Stimulated activated CD8-positive, alpha-beta memory T cell treated with anti-CD3 and anti-CD28 coated beads, Interleukin-7, amount 100 ng/mL, for 24 hours (primary cell): Measurements from ENCODE around the gene PLCH1.

Experiments used
- DNase-seq: peaks from one replicate; pipeline ENCODE4 v3.0.0-alpha.2; 2020; ENCODE audit warnings: low read depth

Gene PLCH1

GRCh38 chr3:155604967-155605366 lies 139.9 kb downstream of the PLCH1 start:
- no peak for DNase-seq

GRCh38 chr3:155604126-155604525 lies 140.7 kb downstream of the PLCH1 start:
- no peak for DNase-seq

DNA sequence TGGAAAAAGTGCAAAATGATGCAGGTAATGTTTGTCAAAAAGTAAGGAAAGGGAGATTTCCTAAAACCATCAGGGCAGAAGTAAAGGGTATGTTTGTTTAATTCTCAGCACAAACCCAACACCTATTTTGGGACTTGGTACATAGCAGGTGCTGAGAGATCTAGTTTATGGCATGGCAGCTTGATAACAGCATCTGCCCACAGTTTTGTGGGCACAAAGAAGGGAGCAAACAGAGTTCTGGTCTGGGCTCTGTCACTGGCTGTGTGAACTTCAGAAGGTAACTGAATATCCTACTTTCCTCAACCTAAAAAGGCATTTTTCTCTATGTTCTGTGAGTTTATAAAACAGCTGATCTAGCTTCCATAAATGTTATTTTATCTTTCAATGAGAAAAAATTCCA lies 141.6 kb downstream of the PLCH1 start:
- no peak for DNase-seq

- no peak for DNase-seq
Measured at GRCh38 chr3:155602307-155602706, 142.6 kb downstream of the PLCH1 start.

- DNase-seq, result no peak
Measured at GRCh38 chr3:155598671-155599070, 146.2 kb downstream of the PLCH1 start.

DNA sequence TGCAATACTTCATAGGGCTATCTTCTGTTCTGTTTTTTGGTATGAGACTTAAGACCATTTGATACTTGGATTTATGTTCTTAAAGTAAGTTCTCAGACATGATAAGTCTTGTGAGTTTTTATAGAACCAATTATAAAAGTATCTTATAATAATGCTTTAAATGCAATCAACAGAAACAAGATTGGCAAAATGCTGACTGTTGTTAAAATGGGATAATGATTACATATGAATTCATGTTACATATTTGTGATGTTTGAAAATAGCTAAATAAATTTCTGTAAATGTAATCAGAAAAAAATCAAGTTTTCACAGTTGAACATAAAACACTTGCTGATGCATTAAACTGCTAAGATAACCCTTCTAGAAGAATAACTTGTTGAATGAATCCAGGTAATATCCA lies 148.3 kb downstream of the PLCH1 start:
- no peak for DNase-seq

GRCh38 chr3:155595371-155595770 lies 149.5 kb downstream of the PLCH1 start:
- DNase-seq, result no peak

DNA sequence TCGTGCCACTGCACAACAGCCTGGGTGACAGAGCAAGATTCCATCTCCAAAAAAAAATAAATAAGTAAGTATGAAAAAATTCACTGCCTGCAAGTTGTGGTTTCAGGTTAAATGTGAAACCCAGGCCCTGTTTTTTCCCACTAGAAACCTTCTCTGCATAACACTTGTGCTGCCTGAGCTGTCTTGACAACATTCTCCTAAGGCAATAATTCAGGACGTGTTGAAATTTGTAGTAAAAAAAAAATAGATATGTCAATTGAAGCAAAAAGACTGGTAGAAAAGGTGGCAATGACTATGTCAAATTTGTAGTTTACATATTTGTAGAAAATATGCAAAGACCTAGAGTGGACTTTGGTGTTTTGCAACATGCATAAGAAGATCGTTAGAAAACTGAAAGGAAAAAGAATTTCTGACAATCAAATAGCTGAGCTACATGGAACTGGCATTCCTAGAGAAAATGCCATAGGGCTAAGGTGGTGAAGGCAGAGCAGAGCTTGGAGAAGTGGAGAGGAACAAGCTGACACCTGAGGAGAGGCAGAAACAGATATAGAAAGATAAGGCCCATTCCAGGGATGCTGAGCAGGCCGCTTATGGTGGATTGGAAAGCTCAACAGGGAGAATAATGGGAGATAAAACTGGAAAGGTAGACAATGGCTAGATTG lies 150.2 kb downstream of the PLCH1 start:
- no peak for DNase-seq

GRCh38 chr3:155587581-155587980 lies 157.3 kb downstream of the PLCH1 start:
- no peak for DNase-seq

DNA sequence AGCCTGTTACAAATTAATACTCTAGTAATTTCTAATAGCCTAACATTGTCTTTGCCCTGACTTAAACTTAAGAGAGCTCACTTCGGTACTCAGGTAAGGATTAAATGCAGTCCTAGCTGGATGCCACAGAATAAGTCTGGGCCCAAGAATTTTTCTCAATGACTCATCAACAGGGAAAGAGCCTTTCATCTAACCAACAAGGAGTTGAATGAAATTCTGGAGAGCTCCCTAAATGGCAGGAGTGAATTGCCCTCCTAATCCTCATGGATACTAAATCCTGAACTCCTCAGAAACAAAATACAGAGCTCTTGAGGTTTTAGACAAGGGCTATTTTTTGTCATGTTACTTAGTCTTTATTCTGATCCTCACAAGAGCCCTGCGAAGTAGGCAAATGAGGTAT lies 159.5 kb downstream of the PLCH1 start:
- DNase-seq, result no peak

DNA sequence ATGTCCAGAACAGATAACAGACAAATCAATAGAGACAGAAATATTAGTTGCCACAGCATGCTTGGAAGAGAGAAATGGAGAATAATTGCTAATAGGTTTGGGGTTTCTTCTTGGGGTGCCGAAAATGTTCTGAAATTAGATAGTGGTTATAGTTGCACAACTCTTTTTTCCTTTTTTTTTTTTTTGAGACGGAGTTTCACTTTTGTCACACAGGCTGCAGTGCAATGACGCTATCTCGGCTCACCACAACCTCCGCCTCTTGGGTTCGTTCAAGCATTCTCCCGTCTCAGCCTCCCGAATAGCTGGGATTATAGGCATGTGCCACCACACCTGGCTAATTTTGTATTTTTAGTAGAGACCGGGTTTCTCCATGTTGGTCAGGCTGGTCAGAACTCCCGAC lies 163.3 kb downstream of the PLCH1 start:
- no peak for DNase-seq

GRCh38 chr3:155572085-155572484 lies 172.8 kb downstream of the PLCH1 start:
- DNase-seq, result no peak

GRCh38 chr3:155568295-155568694 lies 176.6 kb downstream of the PLCH1 start:
- DNase-seq, result no peak

- no peak for DNase-seq
Measured at GRCh38 chr3:155560594-155560993, 184.3 kb downstream of the PLCH1 start.

- DNase-seq, result no peak
Measured at GRCh38 chr3:155560135-155560534, 184.7 kb downstream of the PLCH1 start.

- no peak for DNase-seq
Measured at GRCh38 chr3:155556531-155556930, 188.3 kb downstream of the PLCH1 start.

DNA sequence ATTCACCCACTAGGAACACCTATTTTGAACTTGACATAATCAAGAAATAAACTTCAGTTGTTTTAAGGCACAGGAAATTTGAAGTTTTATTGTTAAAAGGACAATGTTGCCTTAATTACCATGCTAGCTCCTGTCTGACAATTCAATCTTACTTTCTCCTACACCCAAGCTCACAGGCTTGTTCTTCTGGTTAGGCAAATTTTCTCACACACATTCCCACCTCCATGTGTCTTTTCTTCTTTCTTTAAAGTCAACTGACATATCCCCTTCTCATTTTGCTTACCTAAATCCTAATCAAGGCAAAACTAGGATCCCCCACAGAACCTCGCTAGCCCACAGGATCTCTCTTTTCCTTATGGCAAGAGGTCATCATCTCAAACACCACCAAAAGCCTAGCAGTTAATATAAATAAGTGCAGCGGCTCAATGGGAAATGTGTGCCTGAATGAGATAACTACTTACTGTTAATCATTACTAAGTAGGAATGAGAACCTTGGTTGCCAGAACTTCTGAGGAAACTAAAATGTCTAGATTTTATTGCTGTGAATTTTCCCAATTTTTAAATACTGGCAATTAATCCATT lies 189.3 kb downstream of the PLCH1 start:
- no peak for DNase-seq

- no peak for DNase-seq
Measured at GRCh38 chr3:155554777-155555451, 190.0 kb downstream of the PLCH1 start.

DNA sequence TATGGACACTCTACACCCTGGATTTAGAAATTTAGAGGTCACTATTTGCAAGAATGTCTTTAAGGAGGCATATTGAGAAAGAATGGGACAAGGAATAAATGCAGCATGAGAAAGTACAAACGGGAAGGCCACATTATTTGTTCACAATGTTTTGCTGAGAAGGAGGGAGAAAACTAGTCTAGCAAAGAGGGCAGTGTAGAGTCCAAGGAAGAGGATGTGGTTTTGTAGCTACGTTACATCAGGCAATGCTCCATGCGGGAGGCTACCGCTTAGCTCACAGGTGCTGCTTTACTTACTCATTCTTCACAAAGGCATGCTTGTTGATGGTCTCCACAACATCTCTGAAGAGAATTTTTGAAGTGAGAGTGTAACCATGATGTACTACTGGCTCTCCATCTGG lies 191.1 kb downstream of the PLCH1 start:
- DNase-seq, result no peak

DNA sequence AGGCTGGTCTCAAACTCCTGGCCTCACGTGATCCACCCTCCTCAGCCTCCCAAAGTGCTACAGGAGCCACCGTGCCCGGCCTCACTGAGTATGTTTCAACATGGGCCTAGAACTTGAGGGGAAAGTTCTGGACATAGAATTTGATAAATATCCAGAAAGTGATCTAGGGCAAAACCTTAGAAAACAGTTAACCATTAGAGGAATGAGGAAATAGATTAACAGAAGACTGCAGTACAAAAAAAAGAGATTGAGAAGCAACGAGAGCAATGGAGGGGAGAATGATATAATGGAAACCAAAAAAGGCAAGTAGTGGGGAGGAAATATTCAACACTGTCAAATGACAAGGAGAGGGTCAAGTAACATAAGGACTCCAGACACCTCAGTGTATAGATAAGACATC lies 191.5 kb downstream of the PLCH1 start:
- DNase-seq, result no peak

GRCh38 chr3:155550391-155550790 lies 194.5 kb downstream of the PLCH1 start:
- DNase-seq, result no peak

- no peak for DNase-seq
Measured at GRCh38 chr3:155549087-155549486, 195.8 kb downstream of the PLCH1 start.

DNA sequence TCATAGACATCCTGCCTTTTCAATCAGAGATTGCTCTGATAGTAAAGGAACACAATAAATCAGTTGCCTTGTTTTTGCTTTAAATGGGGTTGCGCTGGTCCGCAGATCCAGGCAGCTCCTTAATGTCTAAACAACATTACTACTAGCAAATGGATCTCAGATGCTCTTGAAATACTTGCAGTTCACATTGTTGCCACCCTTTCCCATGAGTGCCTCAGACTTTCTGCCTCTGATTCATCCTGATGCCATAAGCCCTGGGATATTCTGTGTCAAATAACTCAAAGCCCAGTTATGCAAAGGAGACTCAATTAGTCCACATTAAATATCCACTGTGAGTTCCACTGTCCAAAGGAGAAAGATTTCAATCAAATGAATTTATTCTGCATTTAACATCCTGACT lies 196.7 kb downstream of the PLCH1 start:
- no peak for DNase-seq

DNA sequence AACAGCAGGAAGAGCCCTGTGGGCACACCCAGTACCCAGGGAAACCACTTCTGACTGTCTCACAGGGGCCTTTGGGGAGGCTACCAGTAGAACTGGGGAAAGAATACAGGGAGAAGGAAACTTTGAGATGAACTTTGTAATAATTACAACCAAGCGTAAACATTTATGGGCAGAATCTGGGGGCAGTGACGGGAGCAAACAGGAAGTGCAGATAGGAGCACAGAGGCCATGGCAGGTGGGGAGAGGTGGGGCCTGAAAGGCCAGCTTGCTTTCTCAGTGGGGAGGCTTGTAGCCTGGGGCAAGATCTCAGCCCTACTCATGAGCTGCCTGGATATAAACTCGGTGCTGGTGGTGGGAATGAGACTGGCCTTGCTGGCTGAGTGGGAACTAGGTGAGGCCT lies 209.8 kb downstream of the PLCH1 start:
- no peak for DNase-seq
